IMR-90 (cell line): Measurements from ENCODE around the gene PATJ. TPM values are rescaled to one million over a fixed set of nuclear protein-coding genes. Genes with fewer than 3 reads are reported as not detected.

ENCODE experiments used
- ATAC-seq: fragments of 200-7000 bp; cut with Tn5 transposase; 2 replicates; pipeline ENCODE4 v1.9.1; 2020; ENCODE audit warnings: low read depth, mild to moderate bottlenecking, moderate library complexity
- BruUV-seq: library from RNA; stranded (reverse); fragments of 400-500 nt; replicated peaks from 2 replicates; lab custom pipeline; 2021; lab: Mats Ljungman, UMichigan
- CTCF ChIA-PET: fragments of 300-600 bp; formaldehyde crosslinking; extraction: SDS; loops from one replicate; lab custom pipeline; 2021; ENCODE audit warnings: antibody characterized with exemption; lab: Yijun Ruan, JAX
- POLR2A ChIA-PET: fragments of 300-600 bp; sonication (Branson Sonifier 250); formaldehyde crosslinking; loops from one replicate; lab custom pipeline; 2022; ENCODE audit warnings: antibody characterized with exemption; ENCODE audit not compliant: unreplicated experiment; lab: Charles Lee
- DNase-seq: peaks from one replicate; pipeline ENCODE4 v3.0.0; 2013
- H2AFZ ChIP-seq: replicated peaks from 2 replicates; pipeline ENCODE3; 2013; ENCODE audit warnings: low read length, mild to moderate bottlenecking; ENCODE audit not compliant: poor library complexity
- H2AK5ac ChIP-seq: 2 replicates; pipeline ENCODE4 v1.6.1; 2013; ENCODE audit warnings: low read depth, low read length, inconsistent platforms
- H2AK9ac ChIP-seq: replicated peaks from 2 replicates; pipeline ENCODE3; 2013; ENCODE audit warnings: mild to moderate bottlenecking, low read depth, low read length, moderate library complexity; ENCODE audit not compliant: poor library complexity
- H2BK120ac ChIP-seq: 2 replicates; pipeline ENCODE4 v1.6.1; 2013; ENCODE audit warnings: low read depth, low read length, inconsistent platforms
- H2BK15ac ChIP-seq: 3 replicates; pipeline ENCODE4 v1.6.1; 2013; ENCODE audit warnings: low read depth, low read length, inconsistent platforms
- H2BK20ac ChIP-seq: 2 replicates; pipeline ENCODE4 v1.6.1; 2013; ENCODE audit warnings: low read depth, mild to moderate bottlenecking, inconsistent platforms, low read length, moderate library complexity
- H2BK5ac ChIP-seq: 2 replicates; pipeline ENCODE4 v1.6.1; 2013; ENCODE audit warnings: mild to moderate bottlenecking, low read depth, low read length, inconsistent platforms; ENCODE audit not compliant: poor library complexity, severe bottlenecking
- H3K14ac ChIP-seq: replicated peaks from 2 replicates; pipeline ENCODE4 v1.6.1; 2013; ENCODE audit warnings: low read depth, low read length, inconsistent platforms
- H3K18ac ChIP-seq: 2 replicates; pipeline ENCODE4 v1.6.1; 2013; ENCODE audit warnings: low read depth, low read length, control low read depth
- H3K23ac ChIP-seq: 2 replicates; pipeline ENCODE4 v1.6.1; 2013; ENCODE audit warnings: low read depth, low read length, inconsistent platforms
- H3K27ac ChIP-seq: 2 replicates; pipeline ENCODE4 v1.5.1; 2013; ENCODE audit warnings: mild to moderate bottlenecking, control low read depth, low read length; ENCODE audit not compliant: insufficient read depth
- H3K27me3 ChIP-seq: 2 replicates; pipeline ENCODE4 v1.6.1; 2013; ENCODE audit warnings: low read length; ENCODE audit not compliant: control insufficient read depth, insufficient read depth
- H3K36me3 ChIP-seq: 2 replicates; pipeline ENCODE4 v1.6.1; 2013; ENCODE audit warnings: low read length, mixed read lengths; ENCODE audit not compliant: control insufficient read depth, insufficient read depth
- H3K4ac ChIP-seq: 2 replicates; pipeline ENCODE4 v1.6.1; 2013; ENCODE audit warnings: low read depth, low read length, inconsistent platforms
- H3K4me1 ChIP-seq: 2 replicates; pipeline ENCODE4 v1.6.1; 2013; ENCODE audit warnings: low read length, mixed read lengths; ENCODE audit not compliant: control insufficient read depth, insufficient read depth
- H3K4me2 ChIP-seq: 2 replicates; pipeline ENCODE4 v1.6.1; 2013; ENCODE audit warnings: low read depth, mild to moderate bottlenecking, control low read depth, low read length, moderate library complexity
- H3K4me3 ChIP-seq: 2 replicates; pipeline ENCODE4 v1.5.1; 2013; ENCODE audit warnings: low read depth, mild to moderate bottlenecking, control low read depth, low read length, moderate library complexity; ENCODE audit not compliant: insufficient read depth
- H3K56ac ChIP-seq: 2 replicates; pipeline ENCODE4 v1.6.1; 2013; ENCODE audit warnings: low read length, inconsistent platforms; ENCODE audit not compliant: insufficient read depth; ENCODE audit errors: extremely low read depth
- H3K79me1 ChIP-seq, 2 experiments: 2 replicates each; pipeline ENCODE4 v1.6.1; 2013; ENCODE audit warnings: low read length in 2 of 2, inconsistent platforms in 1 of 2, low read depth in 1 of 2
- H3K9ac ChIP-seq: 2 replicates; pipeline ENCODE4 v1.6.1; 2013; ENCODE audit warnings: low read depth, low read length, control low read depth
- H3K9me1 ChIP-seq: 2 replicates; pipeline ENCODE4 v1.6.1; 2013; ENCODE audit warnings: low read length, inconsistent platforms; ENCODE audit not compliant: insufficient read depth
- H3K9me3 ChIP-seq: 2 replicates; pipeline ENCODE4 v1.6.1; 2013; ENCODE audit warnings: low read length; ENCODE audit not compliant: control insufficient read depth, insufficient read depth
- H4K20me1 ChIP-seq: 2 replicates; pipeline ENCODE4 v1.6.1; 2013; ENCODE audit warnings: low read length, inconsistent platforms; ENCODE audit not compliant: insufficient read depth
- H4K5ac ChIP-seq: 2 replicates; pipeline ENCODE4 v1.6.1; 2013; ENCODE audit warnings: mild to moderate bottlenecking, low read depth, low read length, control low read depth
- H4K8ac ChIP-seq, 2 experiments: 2 replicates each; pipeline ENCODE4 v1.6.1; 2013; ENCODE audit warnings: low read depth in 2 of 2, low read length in 2 of 2, control low read depth in 1 of 2, inconsistent platforms in 1 of 2
- H4K91ac ChIP-seq: 2 replicates; pipeline ENCODE4 v1.6.1; 2013; ENCODE audit warnings: low read depth, low read length, inconsistent platforms; ENCODE audit not compliant: insufficient read depth
- RCOR1 ChIP-seq: IDR thresholded peaks from 2 replicates; pipeline ENCODE4 v1.6.1; 2012; ENCODE audit warnings: mild to moderate bottlenecking, low read length, improper control_type of control experiment; ENCODE audit not compliant: insufficient replicate concordance
- SMC3 ChIP-seq: fragments of 150-350 bp; IDR thresholded peaks from 2 replicates; pipeline ENCODE4 v1.6.1; 2016; ENCODE audit warnings: low read depth, mild to moderate bottlenecking, antibody characterized with exemption, low read length, moderate library complexity
- WGBS, 2 experiments: methylation state at CpG; one replicate each; pipeline versions ENCODE4 v1.1.5 to v1.1.7; 2013; ENCODE audit warnings: missing lambda C conversion rate in 2 of 2; ENCODE audit not compliant: insufficient read length in 1 of 2; ENCODE audit errors: extremely low coverage in 2 of 2; 5-methylcytosine and 5-hydroxymethylcytosine counted together
- dilution Hi-C: fragments of 300-500 bp; cut with HindIII; formaldehyde crosslinking; loops from one replicate; pipeline ENCODE4 v1.14.3; 2018; ENCODE audit warnings: low sequenced_read_pairs; ENCODE audit not compliant: unreplicated experiment
- in situ Hi-C: fragments of 300-500 bp; cut with MboI; formaldehyde crosslinking; loops from 3 replicates; pipeline ENCODE4 v1.14.3; 2019; ENCODE audit warnings: low sequenced_read_pairs, inconsistent platforms, mixed read lengths
- intact Hi-C: fragments of 100-400 bp; cut with micrococcal nuclease; formaldehyde crosslinking; loops from 2 replicates; pipeline ENCODE4 v1.10.0; 2022
- polyA plus RNA-seq, 3 experiments: library from polyadenylated mRNA; depleted of rRNA; stranded (reverse); fragments of >200 nt; gene quantifications; 2 replicates each; pipeline ENCODE4 v1.2.3, GENCODE V29; 2012; ENCODE audit warnings: low replicate concordance in 1 of 3
- total RNA-seq: library from RNA; depleted of rRNA; stranded (reverse); fragments of >200 nt; gene quantifications from 2 replicates; pipeline ENCODE4 v1.2.3, GENCODE V29; 2012

PATJ gene
- total and polyA plus RNA-seq, 2 of the 4 experiments (the other 2 are of a cell fraction): 2.0 to 3.4 TPM

GRCh38 chr1:62071695-62072094 lies 329.4 kb downstream of the PATJ start:
- ChIA-PET CTCF (interaction anchor here (0.7 to 0.8 kb wide), 2 partner anchors 11 to 180 kb away, joined by 3 read pairs; no protein-coding TSS in a partner anchor), POLR2A (no interaction called here)
- H2BK5ac ChIP-seq: no peak overlapping the region
- no peak overlapping the region for H4K8ac ChIP-seq
- H4K5ac ChIP-seq: no peak overlapping the region
- no peak overlapping the region for H3K56ac ChIP-seq
- no peaks in the 10 kb centered on the region for H3K36me3 ChIP-seq
- no peaks in the 10 kb centered on the region for H3K9me3 ChIP-seq
- H3K4me1 ChIP-seq: no peaks in the 10 kb centered on the region
- H3K27ac ChIP-seq: no peak overlapping the region
- no peak overlapping the region for H3K14ac ChIP-seq
- H3K18ac ChIP-seq: no peak overlapping the region
- H2AFZ ChIP-seq: no peak overlapping the region
- H2AK9ac ChIP-seq: no peak overlapping the region
- intact Hi-C loops: loop anchor here (5.0 kb wide), 1 partner anchor 1099 kb away; no protein-coding TSS in a partner anchor
- no peaks in the 10 kb centered on the region for H3K79me1 ChIP-seq
- no peaks in the 10 kb centered on the region for H3K9me1 ChIP-seq
- no TSS peak for BruUV-seq
- H2AK5ac ChIP-seq: no peak overlapping the region
- ATAC-seq (no peak), DNase-seq (no peak)
- H4K91ac ChIP-seq: no peak overlapping the region
- H3K4ac ChIP-seq: no peak overlapping the region
- no peak overlapping the region for H2BK20ac ChIP-seq
- H3K4me2 ChIP-seq: no peak overlapping the region
- in situ Hi-C loops: no loop called here
- no peak overlapping the region for H3K9ac ChIP-seq
- no peaks in the 10 kb centered on the region for H3K27me3 ChIP-seq
- dilution Hi-C loops: no loop called here
- H4K20me1 ChIP-seq: no peaks in the 10 kb centered on the region
- no peak overlapping the region for H2BK120ac ChIP-seq
- H3K23ac ChIP-seq: no peak overlapping the region
- no peak overlapping the region for H2BK15ac ChIP-seq
- 81% methylated on average over 5 of the region's 7 CpGs; no CpG with 5 or more reads in 1 of the 2 experiments for WGBS, 2 experiments
- TF ChIP-seq SMC3 (no peak), RCOR1 (no peak)
- no peak overlapping the region for H3K4me3 ChIP-seq
